GM13976 (cell line): ENCODE data around the gene DCP1A.
"Not testable (repeated sequence)": the region's sequence is repeated elsewhere in the genome, so short reads cannot be mapped to it uniquely, and the experiment has no call there.

Experiments
- DNase-seq: peaks from one replicate; pipeline ENCODE4 v3.0.0; 2012; ENCODE audit warnings: low spot score
- CTCF ChIP-seq: IDR thresholded peaks from 2 replicates; pipeline ENCODE4 v1.5.1; 2012; ENCODE audit warnings: borderline replicate concordance, mild to moderate bottlenecking; ENCODE audit not compliant: insufficient read depth; ENCODE audit errors: extremely low read depth, missing control alignments, control extremely low read depth
- in situ Hi-C: fragments of 300-500 bp; cut with MboI; formaldehyde crosslinking; loops from one replicate; pipeline ENCODE4 v1.12.0; 2022; ENCODE audit warnings: low sequenced_read_pairs, mixed read lengths, inconsistent platforms; ENCODE audit not compliant: unreplicated experiment

The DCP1A gene

GRCh38 chr3:53331871-53332270 is 15.5 kb downstream of the DCP1A start:
- TF ChIP-seq CTCF: no peak
- no peak for DNase-seq
- in situ Hi-C loops: no loop called here

GRCh38 chr3:53329897-53330296 is 17.4 kb downstream of the DCP1A start:
- TF ChIP-seq CTCF: no peak
- no peak for DNase-seq
- in situ Hi-C loops: no loop called here

- no peak for TF ChIP-seq CTCF
- in situ Hi-C loops: no loop called here
- DNase-seq: no peak
Measured at GRCh38 chr3:53328746-53329145, 18.6 kb downstream of the DCP1A start.

- DNase-seq, in situ Hi-C loops: not testable (repeated sequence)
Measured at GRCh38 chr3:53327986-53328385, 19.4 kb downstream of the DCP1A start.

- in situ Hi-C loops: no loop called here
Measured at GRCh38 chr3:53324105-53324504, 23.2 kb downstream of the DCP1A start.

GRCh38 chr3:53320697-53321096 is 26.6 kb downstream of the DCP1A start:
- no peak for DNase-seq
- in situ Hi-C loops: no loop called here
- TF ChIP-seq CTCF: no peak

More at GRCh38 chr3:53324105-53324504, 23.2 kb downstream of the DCP1A start:
- no peak for DNase-seq
- TF ChIP-seq CTCF: no peak

- DNase-seq: no peak
- TF ChIP-seq CTCF: no peak
- in situ Hi-C loops: no loop called here
Measured at GRCh38 chr3:53318522-53318921, 28.8 kb downstream of the DCP1A start.
